Vagina (tissue), 2 donors: Measurements from ENCODE around the gene WWOX. TPM values are rescaled to one million over a fixed set of nuclear protein-coding genes. Genes with fewer than 3 reads are reported as not detected.
A peak's percentile ranks its signal among the peaks of the same experiment; 100 is the strongest.

Experiments used
- DNase-seq, 2 donors: peaks; one replicate each; pipeline ENCODE4 v3.0.0-alpha.2; 2017; ENCODE audit errors: extremely low spot score in 2 of 2
- H3K27ac ChIP-seq: fragments of 200-600 bp; sonication (generic); one replicate; pipeline ENCODE4 v1.5.1; 2019
- H3K27me3 ChIP-seq: fragments of 200-600 bp; sonication (generic); one replicate; pipeline ENCODE4 v1.5.1; 2019
- H3K36me3 ChIP-seq, 2 donors: fragments of 200-600 bp; sonication (generic); one replicate each; pipeline ENCODE4 v1.5.1; 2017 to 2019
- H3K4me1 ChIP-seq: fragments of 200-600 bp; sonication (generic); one replicate; pipeline ENCODE4 v1.5.1; 2019
- H3K4me3 ChIP-seq, 2 donors: fragments of 200-600 bp; sonication (generic); 1 replicate in 1 of 2; 2 replicates in 1 of 2; pipeline ENCODE4 v1.5.1; 2016 to 2019
- H3K9me3 ChIP-seq: fragments of 200-600 bp; sonication (generic); one replicate; pipeline ENCODE4 v1.5.1; 2019
- POLR2A ChIP-seq, 2 donors: fragments of 450-650 bp; IDR thresholded peaks; one replicate each; pipeline ENCODE4 v1.6.1; 2017; ENCODE audit warnings: antibody characterized with exemption in 2 of 2, mild to moderate bottlenecking in 2 of 2, moderate library complexity in 2 of 2
- POLR2AphosphoS5 ChIP-seq, 2 donors: sonication (generic); formaldehyde crosslinking; IDR thresholded peaks; one replicate each; pipeline ENCODE4 v1.9.0; 2017; ENCODE audit warnings: antibody characterized with exemption in 2 of 2, mild to moderate bottlenecking in 2 of 2, low read depth in 1 of 2; ENCODE audit not compliant: insufficient read depth in 1 of 2
- intact Hi-C: fragments of 100-400 bp; cut with DNase I; formaldehyde crosslinking; loops from one replicate; pipeline ENCODE4 v1.15.1; 2023
- total RNA-seq: library from RNA; depleted of rRNA; stranded (reverse); fragments of >200 nt; gene quantifications from one replicate; pipeline ENCODE4 v1.2.3, GENCODE V29; 2016
- TF ChIP-seq, protein P1 (sequence below), 3 experiments: fragments of 450-650 bp in 2 of 3; fragments of 200-600 bp in 1 of 3; sonication (generic) in 1 of 3; IDR thresholded peaks; one replicate each; pipeline ENCODE4 v1.5.1; 2017 to 2019; ENCODE audit warnings: antibody characterized with exemption in 3 of 3, mild to moderate bottlenecking in 2 of 3, moderate library complexity in 2 of 3

The WWOX gene
- total RNA-seq, 1 donor from 2014 or later = 33.1 TPM

GRCh38 chr16:78372277-78372676 is 272.8 kb downstream of the WWOX start:
- H3K36me3 ChIP-seq = no peaks in the 10 kb centered on the region

DNA sequence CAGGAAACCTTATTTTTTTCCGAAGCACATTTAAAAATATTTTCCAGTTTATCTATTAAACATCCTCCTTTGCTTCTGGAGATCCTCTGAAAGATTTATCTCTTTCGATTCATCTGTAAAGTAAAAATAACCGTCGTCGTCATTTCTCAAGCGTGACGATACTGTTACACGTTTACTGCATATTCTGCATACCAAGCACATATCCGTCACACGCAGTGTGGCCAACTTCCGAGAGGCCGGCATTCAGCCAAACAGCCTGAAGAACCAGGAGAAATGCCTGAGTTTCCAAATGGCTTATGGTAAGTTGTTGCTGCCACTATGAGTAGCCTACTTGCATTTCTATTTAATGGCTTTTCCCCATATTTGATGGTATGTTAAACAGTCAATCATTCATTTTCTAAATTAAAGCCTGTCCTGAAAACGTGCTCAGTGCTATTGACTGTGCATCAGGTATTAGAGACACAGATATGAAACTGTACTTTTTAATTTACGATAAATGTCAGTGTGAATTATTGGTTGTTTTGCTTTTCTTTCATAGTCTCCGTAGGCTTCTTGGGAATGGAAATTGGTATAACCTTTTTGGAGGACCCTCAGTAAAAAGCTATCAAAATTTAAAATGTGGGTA is 275.7 kb downstream of the WWOX start:
- DNase-seq = peak in 1 of 2 donors; percentile 47
- H3K4me3 ChIP-seq = no peak overlapping the region
- no peaks in the 10 kb centered on the region for H3K27me3 ChIP-seq
- H3K9me3 ChIP-seq = no peaks in the 10 kb centered on the region
- H3K36me3 ChIP-seq = no peaks in the 10 kb centered on the region
- H3K27ac ChIP-seq = no peak overlapping the region
- no peak for TF ChIP-seq POLR2A (IDR thresholded peaks at IDR 0.05)
- no peak for TF ChIP-seq POLR2AphosphoS5 (IDR thresholded peaks at IDR 0.05; ENCODE audit: insufficient read depth in 1 of 2, low read depth in 1 of 2)
- TF ChIP-seq, protein P1, sequence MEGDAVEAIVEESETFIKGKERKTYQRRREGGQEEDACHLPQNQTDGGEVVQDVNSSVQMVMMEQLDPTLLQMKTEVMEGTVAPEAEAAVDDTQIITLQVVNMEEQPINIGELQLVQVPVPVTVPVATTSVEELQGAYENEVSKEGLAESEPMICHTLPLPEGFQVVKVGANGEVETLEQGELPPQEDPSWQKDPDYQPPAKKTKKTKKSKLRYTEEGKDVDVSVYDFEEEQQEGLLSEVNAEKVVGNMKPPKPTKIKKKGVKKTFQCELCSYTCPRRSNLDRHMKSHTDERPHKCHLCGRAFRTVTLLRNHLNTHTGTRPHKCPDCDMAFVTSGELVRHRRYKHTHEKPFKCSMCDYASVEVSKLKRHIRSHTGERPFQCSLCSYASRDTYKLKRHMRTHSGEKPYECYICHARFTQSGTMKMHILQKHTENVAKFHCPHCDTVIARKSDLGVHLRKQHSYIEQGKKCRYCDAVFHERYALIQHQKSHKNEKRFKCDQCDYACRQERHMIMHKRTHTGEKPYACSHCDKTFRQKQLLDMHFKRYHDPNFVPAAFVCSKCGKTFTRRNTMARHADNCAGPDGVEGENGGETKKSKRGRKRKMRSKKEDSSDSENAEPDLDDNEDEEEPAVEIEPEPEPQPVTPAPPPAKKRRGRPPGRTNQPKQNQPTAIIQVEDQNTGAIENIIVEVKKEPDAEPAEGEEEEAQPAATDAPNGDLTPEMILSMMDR (IDR thresholded peaks at IDR 0.05) = no peak
- no peaks in the 10 kb centered on the region for H3K4me1 ChIP-seq
- intact Hi-C loops = no loop called here

More at GRCh38 chr16:78372277-78372676, 272.8 kb downstream of the WWOX start:
- no peak overlapping the region for H3K4me3 ChIP-seq
- no peaks in the 10 kb centered on the region for H3K4me1 ChIP-seq
- intact Hi-C loops = no loop called here
- no peak overlapping the region for H3K27ac ChIP-seq
- no peaks in the 10 kb centered on the region for H3K27me3 ChIP-seq
- TF ChIP-seq, protein P1 (IDR thresholded peaks at IDR 0.05) = no peak
- TF ChIP-seq POLR2A (IDR thresholded peaks at IDR 0.05) (no peak), POLR2AphosphoS5 (IDR thresholded peaks at IDR 0.05; ENCODE audit: insufficient read depth in 1 of 2, low read depth in 1 of 2) (no peak)
- no peaks in the 10 kb centered on the region for H3K9me3 ChIP-seq
- no peak for DNase-seq

- no peak overlapping the region for H3K27ac ChIP-seq
- H3K4me1 ChIP-seq = no peaks in the 10 kb centered on the region
- intact Hi-C loops = no loop called here
- H3K36me3 ChIP-seq = no peaks in the 10 kb centered on the region
- no peaks in the 10 kb centered on the region for H3K9me3 ChIP-seq
- no peaks in the 10 kb centered on the region for H3K27me3 ChIP-seq
- no peak for DNase-seq
- TF ChIP-seq POLR2A (IDR thresholded peaks at IDR 0.05) (no peak), POLR2AphosphoS5 (IDR thresholded peaks at IDR 0.05; ENCODE audit: insufficient read depth in 1 of 2, low read depth in 1 of 2) (no peak)
- TF ChIP-seq, protein P1 (IDR thresholded peaks at IDR 0.05) = no peak
- H3K4me3 ChIP-seq = no peak overlapping the region
Observed at GRCh38 chr16:78376452-78376851, 277.0 kb downstream of the WWOX start.

DNA sequence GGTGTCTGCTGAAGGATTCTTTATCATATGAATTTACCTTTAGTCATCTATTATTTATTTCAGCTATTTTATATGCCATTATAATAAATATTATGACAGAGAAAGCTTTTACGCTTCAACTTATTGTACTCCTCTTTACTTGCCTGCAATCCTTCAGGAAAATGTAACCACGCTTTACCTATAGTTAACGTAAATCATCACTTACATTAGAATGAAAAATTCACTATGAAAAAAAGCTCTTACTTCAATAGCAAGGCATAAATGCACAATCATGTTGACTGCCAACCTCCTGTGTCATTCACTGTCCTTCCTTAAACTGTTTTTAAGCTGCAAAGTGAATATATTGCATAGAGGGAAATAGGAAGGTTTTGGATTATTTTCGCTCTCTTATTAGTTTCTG is 277.9 kb downstream of the WWOX start:
- DNase-seq = no peak
- Histone ChIP-seq H3K4me1 (no peaks in the 10 kb centered on the region), H3K27me3 (no peaks in the 10 kb centered on the region), H3K27ac (no peak overlapping the region), H3K4me3 (no peak overlapping the region), H3K9me3 (no peaks in the 10 kb centered on the region), H3K36me3 (no peaks in the 10 kb centered on the region)
- TF ChIP-seq, protein P1 (IDR thresholded peaks at IDR 0.05) = no peak
- TF ChIP-seq POLR2AphosphoS5 (IDR thresholded peaks at IDR 0.05; ENCODE audit: insufficient read depth in 1 of 2, low read depth in 1 of 2) (no peak), POLR2A (IDR thresholded peaks at IDR 0.05) (no peak)
- intact Hi-C loops = no loop called here

- intact Hi-C loops = no loop called here
- H3K9me3 ChIP-seq = no peaks in the 10 kb centered on the region
- peak in 1 of 2 donors; percentile 8 for DNase-seq
- no peak overlapping the region for H3K27ac ChIP-seq
- TF ChIP-seq POLR2A (IDR thresholded peaks at IDR 0.05) (no peak), POLR2AphosphoS5 (IDR thresholded peaks at IDR 0.05; ENCODE audit: insufficient read depth in 1 of 2, low read depth in 1 of 2) (no peak)
- TF ChIP-seq, protein P1 (IDR thresholded peaks at IDR 0.05) = no peak
- no peaks in the 10 kb centered on the region for H3K36me3 ChIP-seq
- H3K4me3 ChIP-seq = no peak overlapping the region
- H3K27me3 ChIP-seq = no peaks in the 10 kb centered on the region
- peaks cover 9% of the 10 kb centered on the region for H3K4me1 ChIP-seq
Observed at GRCh38 chr16:78381060-78381459, 281.6 kb downstream of the WWOX start.
